Lung (tissue), 12 donors: Measurements from ENCODE around the gene PRIMPOL. TPM values are rescaled to one million over a fixed set of nuclear protein-coding genes. Genes with fewer than 3 reads are reported as not detected.
A peak's percentile ranks its signal among the peaks of the same experiment; 100 is the strongest.
"Not testable (repeated sequence)": the region's sequence is repeated elsewhere in the genome, so short reads cannot be mapped to it uniquely, and the experiment has no call there.

Experiments
- ATAC-seq: fragments of 200-7000 bp; cut with Tn5 transposase; one replicate; pipeline ENCODE4 v1.9.1; 2020; ENCODE audit warnings: moderate number of reproducible peaks; ENCODE audit not compliant: insufficient read depth, low FRiP score
- DNase-seq, 3 donors: peaks; one replicate each; pipeline ENCODE4 v3.0.0-alpha.2; 2013 to 2017
- H3K27ac ChIP-seq, 2 donors: one replicate each; pipeline ENCODE4 v1.5.1; 2013; ENCODE audit warnings: mild to moderate bottlenecking in 2 of 2, moderate library complexity in 2 of 2, control low read depth in 1 of 2, inconsistent platforms in 1 of 2, low read depth in 1 of 2, low read length in 1 of 2
- H3K27me3 ChIP-seq, 3 donors: one replicate each; pipeline ENCODE4 v1.5.1; 2013; ENCODE audit warnings: low read length in 2 of 3; ENCODE audit not compliant: control insufficient read depth in 3 of 3, insufficient read depth in 3 of 3
- H3K36me3 ChIP-seq, 4 donors: one replicate each; pipeline ENCODE4 v1.5.1; 2013; ENCODE audit warnings: low read length in 4 of 4, mild to moderate bottlenecking in 1 of 4, moderate library complexity in 1 of 4; ENCODE audit not compliant: control insufficient read depth in 4 of 4, insufficient read depth in 4 of 4
- H3K4me1 ChIP-seq, 5 donors: one replicate each; pipeline ENCODE4 v1.5.1; 2013; ENCODE audit warnings: low read length in 5 of 5, mild to moderate bottlenecking in 2 of 5, moderate library complexity in 1 of 5; ENCODE audit not compliant: control insufficient read depth in 5 of 5, insufficient read depth in 5 of 5
- H3K4me3 ChIP-seq: one replicate; pipeline ENCODE4 v1.5.1; 2013; ENCODE audit warnings: mild to moderate bottlenecking, control low read depth, moderate library complexity
- H3K9ac ChIP-seq, 2 donors: one replicate each; pipeline ENCODE4 v1.5.1; 2013; ENCODE audit warnings: low read length in 2 of 2, control low read depth in 1 of 2; ENCODE audit not compliant: insufficient read depth in 1 of 2
- H3K9me3 ChIP-seq, 4 donors: one replicate each; pipeline ENCODE4 v1.5.1; 2013; ENCODE audit warnings: low read length in 3 of 4, mild to moderate bottlenecking in 1 of 4, moderate library complexity in 1 of 4; ENCODE audit not compliant: control insufficient read depth in 4 of 4, insufficient read depth in 3 of 4
- WGBS, 2 donors: extraction: QIAGEN DNeasy Blood & Tissue Kit; methylation state at CpG; one replicate each; pipeline ENCODE4 v1.1.7; 2013; 5-methylcytosine and 5-hydroxymethylcytosine counted together
- polyA plus RNA-seq, 2 donors: library from polyadenylated mRNA; stranded (reverse); fragments of 200-250 nt; gene quantifications; one replicate each; pipeline ENCODE4 v1.2.1, GENCODE V29; 2013
- total RNA-seq, 2 donors: library from RNA; depleted of rRNA in 1 of 2; stranded (reverse); fragments of >200 nt in 1 of 2; gene quantifications; one replicate each; pipeline ENCODE4 v1.2.1, GENCODE V29; 2014 to 2021
- TF ChIP-seq, protein P1 (sequence below): IDR thresholded peaks from 2 replicates; pipeline ENCODE4 v1.5.1; 2012; ENCODE audit warnings: mild to moderate bottlenecking; ENCODE audit errors: control extremely low read depth, extremely low read depth
- donor health status: control.
- donor health status: control.
- donor health status: Bipolar disorder and iron deficiency.
- donor health status: healthy.
- donor health status: DM: yes; HTN: yes; CAD: no.

Gene PRIMPOL
- total and polyA plus RNA-seq, 4 donors: 7.3 to 43.4 (median 19.4) TPM

DNA sequence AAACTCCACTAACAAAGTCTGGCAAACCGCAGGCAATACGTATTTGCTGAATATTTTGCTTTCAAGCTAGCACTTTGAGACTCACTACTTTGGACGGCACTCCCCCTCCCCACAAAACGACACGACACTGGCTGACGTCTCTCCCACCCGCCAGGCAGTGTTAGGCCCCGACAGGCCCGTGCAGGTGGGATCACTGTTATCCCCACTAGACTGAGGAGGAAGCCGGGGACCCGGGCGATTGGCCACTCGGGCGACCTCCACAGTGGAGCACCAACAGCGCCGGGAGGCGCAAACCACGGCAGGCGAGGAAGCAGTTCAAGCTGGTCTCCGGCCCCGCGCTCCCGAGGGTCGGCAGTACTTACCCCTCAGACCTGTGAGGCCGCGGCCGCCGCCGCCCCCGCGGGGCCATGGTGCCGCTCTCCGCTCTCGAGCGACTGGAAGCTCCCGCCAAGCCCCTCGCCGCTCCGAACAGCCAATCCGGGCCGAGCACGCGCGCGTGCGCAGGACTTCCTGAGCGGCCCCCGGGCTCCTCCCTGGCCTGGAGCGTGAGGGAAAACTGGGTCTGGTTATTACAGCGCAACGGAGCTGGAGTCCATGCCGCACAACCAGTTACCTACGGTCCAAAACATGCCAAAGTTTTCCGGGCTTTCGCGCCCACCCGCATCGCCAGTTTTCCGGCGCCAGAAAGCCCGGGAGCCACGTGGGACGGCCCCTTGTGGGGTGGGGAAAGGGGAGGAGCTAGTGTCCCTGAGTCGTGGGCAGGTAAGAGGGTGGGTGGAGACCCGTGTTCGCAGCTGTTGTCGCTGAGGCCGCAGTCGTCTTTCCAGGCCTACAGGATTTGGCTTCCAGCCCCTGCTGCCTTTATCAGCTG lies 84.4 kb downstream of the PRIMPOL start, which contains the start of gene CENPU:
Gene CENPU, minus strand, starts transcription at position 443 of the 871 bp plus-strand sequence. Its CDS starts 34 bp downstream, at position 409.
- peaks cover 0 to 6% (median 1%) of the 10 kb centered on the region in 4 donors for H3K36me3 ChIP-seq
- peak within 1 kb of the TSS; percentile 58 to 63 for H3K27ac ChIP-seq
- H3K27me3 ChIP-seq: no peaks in the 10 kb centered on the region
- peaks cover 0 to 20% (median 4%) of the 10 kb centered on the region in 5 donors for H3K4me1 ChIP-seq
- ATAC-seq (peak; percentile 98), DNase-seq (peak; percentile 99 to 100 (median 99))
- H3K9me3 ChIP-seq: no peaks in the 10 kb centered on the region
- 0% methylated on average over 68 to 69 of the region's 69 CpGs for whole genome bisulfite sequencing, 2 donors
- peak within 1 kb of the TSS; percentile 64 for H3K4me3 ChIP-seq
- H3K9ac ChIP-seq: peak within 1 kb of the TSS; percentile 44 to 83
- TF ChIP-seq, protein P1, sequence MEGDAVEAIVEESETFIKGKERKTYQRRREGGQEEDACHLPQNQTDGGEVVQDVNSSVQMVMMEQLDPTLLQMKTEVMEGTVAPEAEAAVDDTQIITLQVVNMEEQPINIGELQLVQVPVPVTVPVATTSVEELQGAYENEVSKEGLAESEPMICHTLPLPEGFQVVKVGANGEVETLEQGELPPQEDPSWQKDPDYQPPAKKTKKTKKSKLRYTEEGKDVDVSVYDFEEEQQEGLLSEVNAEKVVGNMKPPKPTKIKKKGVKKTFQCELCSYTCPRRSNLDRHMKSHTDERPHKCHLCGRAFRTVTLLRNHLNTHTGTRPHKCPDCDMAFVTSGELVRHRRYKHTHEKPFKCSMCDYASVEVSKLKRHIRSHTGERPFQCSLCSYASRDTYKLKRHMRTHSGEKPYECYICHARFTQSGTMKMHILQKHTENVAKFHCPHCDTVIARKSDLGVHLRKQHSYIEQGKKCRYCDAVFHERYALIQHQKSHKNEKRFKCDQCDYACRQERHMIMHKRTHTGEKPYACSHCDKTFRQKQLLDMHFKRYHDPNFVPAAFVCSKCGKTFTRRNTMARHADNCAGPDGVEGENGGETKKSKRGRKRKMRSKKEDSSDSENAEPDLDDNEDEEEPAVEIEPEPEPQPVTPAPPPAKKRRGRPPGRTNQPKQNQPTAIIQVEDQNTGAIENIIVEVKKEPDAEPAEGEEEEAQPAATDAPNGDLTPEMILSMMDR: peak; percentile 1

- TF ChIP-seq, protein P1: no peak
- Histone ChIP-seq H3K36me3 (peaks cover 0 to 5% (median 0%) of the 10 kb centered on the region in 4 donors), H3K9ac (peak overlapping the region in 1 of 2 donors; percentile 83), H3K27ac (no peak overlapping the region), H3K9me3 (no peaks in the 10 kb centered on the region), H3K4me1 (peaks cover 0 to 20% (median 4%) of the 10 kb centered on the region in 5 donors), H3K27me3 (no peaks in the 10 kb centered on the region), H3K4me3 (no peak overlapping the region)
- no peak for DNase-seq
- 44 to 60% methylated on average over 6 of the region's 6 CpGs for WGBS, 2 donors
- no peak for ATAC-seq
These were observed 85.2 kb downstream of the PRIMPOL start for GRCh38 chr4:184734758-184735157.

- H3K36me3 ChIP-seq, H3K9me3 ChIP-seq, ATAC-seq, DNase-seq, H3K27me3 ChIP-seq, H3K27ac ChIP-seq, H3K4me3 ChIP-seq, H3K9ac ChIP-seq, H3K4me1 ChIP-seq: not testable (repeated sequence)
- WGBS, 2 donors: 50 to 53% methylated on average over 1 of the region's 1 CpG
These were observed 90.0 kb downstream of the PRIMPOL start for GRCh38 chr4:184739575-184739974.

DNA sequence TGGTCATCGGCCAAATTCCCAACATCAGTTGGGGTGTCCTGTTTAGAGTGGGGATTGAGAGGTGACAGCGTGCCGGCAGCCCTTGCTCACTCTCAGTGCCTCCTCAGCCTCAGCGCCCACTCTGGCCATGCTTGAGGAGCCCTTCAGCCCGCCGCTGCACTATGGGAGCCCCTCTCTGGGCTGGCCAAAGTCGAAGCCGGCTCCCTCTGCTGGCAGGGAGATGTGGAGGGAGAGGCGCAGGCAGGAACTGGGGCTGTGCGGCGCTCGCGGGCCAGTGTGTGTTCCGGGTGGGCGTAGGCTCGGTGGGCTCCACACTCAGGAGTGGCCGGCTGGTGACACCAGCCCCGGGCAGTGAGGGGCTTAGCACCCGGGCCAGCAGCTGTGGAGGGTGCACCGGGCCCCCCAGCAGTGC lies 91.4 kb downstream of the PRIMPOL start:
- DNase-seq: no peak
- 94 to 96% methylated on average over 20 of the region's 20 CpGs for WGBS, 2 donors
- peaks cover 0 to 4% (median 0%) of the 10 kb centered on the region in 4 donors for H3K9me3 ChIP-seq

DNA sequence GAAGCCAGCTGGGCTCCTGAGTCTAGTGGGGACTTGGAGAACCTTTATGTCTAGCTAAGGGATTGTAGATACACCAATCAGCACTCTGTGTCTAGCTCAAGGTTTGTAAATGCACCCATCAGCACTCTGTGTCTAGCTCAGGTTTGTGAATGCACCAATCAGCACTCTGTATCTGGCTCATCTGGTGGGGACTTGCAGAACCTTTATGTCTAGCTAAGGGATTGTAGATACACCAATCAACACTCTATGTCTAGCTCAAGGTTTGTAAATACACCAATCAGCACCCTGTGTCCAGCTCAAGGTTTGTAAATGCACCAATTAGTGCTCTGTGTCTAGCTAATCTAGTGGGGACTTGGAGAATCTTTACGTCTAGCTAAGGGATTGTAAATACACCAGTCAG lies 92.1 kb downstream of the PRIMPOL start:
- H3K4me3 ChIP-seq, H3K27me3 ChIP-seq, H3K27ac ChIP-seq, H3K9me3 ChIP-seq, H3K4me1 ChIP-seq, DNase-seq, H3K36me3 ChIP-seq, H3K9ac ChIP-seq, ATAC-seq: not testable (repeated sequence)
- WGBS, 2 donors: 85 to 94% methylated on average over 1 of the region's 1 CpG

More for the DNA sequence above, 91.4 kb downstream of the PRIMPOL start:
- Histone ChIP-seq H3K4me1 (peaks cover 0 to 2% (median 1%) of the 10 kb centered on the region in 5 donors), H3K27me3 (no peaks in the 10 kb centered on the region), H3K4me3 (no peak overlapping the region), H3K27ac (no peak overlapping the region), H3K36me3 (no peaks in the 10 kb centered on the region), H3K9ac (no peak overlapping the region)
- TF ChIP-seq, protein P1: no peak
- ATAC-seq: no peak
